ENCODE measurements around the gene CTSS.
"Not testable (repeated sequence)": the region's sequence is repeated elsewhere in the genome, so short reads cannot be mapped to it uniquely, and the experiment has no call there.

The CTSS gene

DNA sequence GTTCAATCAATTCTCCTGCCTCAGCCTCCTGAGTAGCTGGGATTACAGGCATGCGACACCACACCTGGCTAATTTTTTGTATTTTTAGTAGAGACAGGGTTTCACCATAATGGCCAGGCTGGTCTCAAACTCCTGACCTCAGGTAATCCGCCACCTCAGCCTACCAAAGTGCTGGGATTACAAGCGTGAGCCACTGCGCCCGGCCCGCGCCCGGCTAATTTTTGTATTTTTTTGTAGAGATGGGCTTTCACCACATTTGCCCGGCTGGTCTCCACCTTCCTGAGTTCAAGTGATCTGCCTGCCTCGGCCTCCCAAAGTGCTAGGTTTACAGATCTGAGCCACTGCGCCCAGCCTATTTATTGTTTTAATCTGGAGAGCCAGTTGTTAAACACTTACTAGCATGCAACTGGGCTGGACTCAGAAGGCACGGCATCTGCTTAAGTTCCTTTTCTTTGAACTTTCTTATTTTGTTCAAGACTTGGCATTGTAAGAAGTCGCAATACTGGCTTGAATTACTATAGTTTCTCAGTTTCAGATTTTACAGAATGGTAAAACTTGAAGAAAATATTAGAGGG, 10.4 kb upstream of the CTSS start:
- DNase-seq (ENCODE audit: low read depth in 3 of 3, low spot score in 1 of 3), result not testable (repeated sequence)

DNA sequence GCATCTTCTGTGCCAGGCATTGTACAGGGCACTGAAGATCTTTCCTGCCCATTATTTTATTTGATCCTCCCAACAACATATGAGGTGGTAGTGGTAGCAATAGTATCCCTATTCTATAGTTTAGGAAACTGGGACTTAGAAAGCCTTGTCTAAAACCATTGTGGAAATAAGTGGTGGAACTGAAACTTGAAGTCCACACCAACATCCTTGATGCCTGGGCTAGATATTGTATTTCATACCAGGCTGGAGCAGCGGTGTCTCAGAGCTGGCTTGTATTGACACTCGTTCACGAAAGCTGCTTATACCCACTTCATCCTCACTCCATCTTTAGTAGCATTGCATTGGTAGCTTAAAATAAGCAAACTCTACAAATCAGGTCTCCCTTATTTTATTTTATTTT, 9.7 kb upstream of the CTSS start:
- DNase-seq (ENCODE audit: low read depth in 3 of 3, low spot score in 1 of 3), result no peak

DNA sequence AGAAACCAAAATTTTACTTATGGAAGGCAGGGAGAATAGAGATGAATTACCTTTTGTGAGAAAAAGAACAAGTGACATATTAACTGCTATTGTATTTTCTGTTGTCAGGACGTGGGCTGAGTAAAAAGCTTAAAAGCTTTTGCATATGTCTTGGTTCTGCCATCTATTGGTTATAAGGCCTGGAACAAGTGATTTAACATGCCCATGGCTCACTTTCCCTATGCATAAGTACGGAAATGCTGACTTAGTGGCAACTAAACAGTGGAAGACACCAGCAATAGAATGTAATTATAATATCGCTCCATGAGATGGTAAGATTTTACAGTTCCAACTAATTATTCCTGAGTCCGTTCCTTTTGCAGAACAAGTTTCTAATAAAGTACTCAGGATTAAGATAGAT, 6.7 kb upstream of the CTSS start:
- DNase-seq (ENCODE audit: low read depth in 3 of 3, low spot score in 1 of 3), result no peak

DNA sequence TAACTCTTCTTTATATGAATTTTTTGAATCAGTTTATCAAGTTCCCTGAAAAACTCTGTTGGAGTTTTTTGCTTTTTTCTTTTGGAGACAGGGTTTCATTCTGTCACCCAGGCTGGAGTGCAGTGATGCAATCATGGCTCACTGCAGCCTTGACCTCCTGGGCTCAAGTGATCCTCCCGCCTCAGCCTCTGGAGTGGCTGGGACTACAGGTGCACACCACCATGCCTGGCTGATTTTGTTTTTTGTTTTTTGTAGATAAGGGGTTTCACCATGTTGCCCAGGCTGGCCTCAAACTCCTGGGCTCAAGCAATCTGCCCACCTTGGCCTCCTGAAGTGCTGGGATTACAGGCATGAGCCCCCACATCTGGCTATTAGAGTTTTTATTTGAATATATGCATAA, 2.1 kb upstream of the CTSS start:
- DNase-seq (ENCODE audit: low read depth in 3 of 3, low spot score in 1 of 3), result not testable (repeated sequence)

DNA sequence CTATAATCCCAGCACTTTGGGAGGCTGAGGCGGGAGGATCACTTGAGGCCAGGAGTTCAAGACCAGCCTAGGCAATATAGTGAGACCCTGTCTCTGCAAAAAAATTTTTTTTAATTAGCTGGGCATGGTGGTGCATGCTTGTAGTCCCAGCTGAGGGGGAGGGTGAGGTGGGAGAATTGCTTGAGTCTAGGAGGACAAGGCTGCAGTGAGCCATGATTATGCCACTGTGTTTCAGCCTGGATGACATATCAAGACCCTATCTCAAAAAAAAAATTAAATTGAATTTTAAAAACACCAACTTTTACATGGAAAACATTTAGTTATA, 361 bp upstream of the CTSS start:
- DNase-seq (ENCODE audit: low read depth in 3 of 3, low spot score in 1 of 3), result not testable (repeated sequence)

DNA sequence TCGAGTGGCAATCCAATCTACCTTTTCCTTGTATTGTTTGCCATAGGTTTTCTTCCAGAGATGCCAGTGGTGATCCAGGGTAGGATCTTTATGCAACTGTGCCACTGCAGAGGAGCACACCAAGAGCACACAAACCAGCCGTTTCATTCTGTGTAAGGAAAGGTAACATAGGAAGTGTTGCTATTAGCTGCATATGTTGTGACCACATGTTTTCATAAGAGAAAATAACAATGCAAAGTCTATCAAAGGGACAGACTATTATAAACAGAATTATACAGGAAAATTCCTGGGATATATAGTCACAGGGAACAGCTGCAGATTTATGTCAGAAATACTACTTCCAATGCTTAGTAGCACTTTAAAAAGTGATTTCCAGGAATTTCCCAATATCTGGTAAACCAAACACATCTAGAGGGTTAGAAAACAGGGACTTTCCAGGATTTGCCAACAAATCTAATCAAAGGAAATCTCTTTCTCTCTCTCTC, 919 bp downstream of the CTSS start:
- DNase-seq (ENCODE audit: low read depth in 3 of 3, low spot score in 1 of 3), result no peak

DNA sequence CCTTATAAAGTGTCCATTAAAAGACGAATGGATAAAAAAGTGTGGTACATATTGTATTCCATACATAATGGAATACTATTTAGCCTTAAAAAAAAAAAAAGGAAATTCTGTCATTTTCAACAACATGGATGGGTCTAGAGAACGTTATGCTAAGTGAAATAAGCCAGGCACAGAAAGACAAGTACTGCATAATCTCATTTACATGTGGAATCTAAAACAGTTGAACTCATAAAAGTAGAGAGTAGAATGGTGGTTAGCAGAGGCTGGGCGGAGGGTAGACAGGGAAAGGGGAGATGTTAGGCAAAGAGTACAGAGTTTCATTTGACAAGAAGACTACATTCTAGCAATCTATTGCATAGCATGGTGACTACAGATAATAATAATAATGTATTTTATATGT, 2.6 kb downstream of the CTSS start:
- no peak for DNase-seq (ENCODE audit: low read depth in 3 of 3, low spot score in 1 of 3)

DNA sequence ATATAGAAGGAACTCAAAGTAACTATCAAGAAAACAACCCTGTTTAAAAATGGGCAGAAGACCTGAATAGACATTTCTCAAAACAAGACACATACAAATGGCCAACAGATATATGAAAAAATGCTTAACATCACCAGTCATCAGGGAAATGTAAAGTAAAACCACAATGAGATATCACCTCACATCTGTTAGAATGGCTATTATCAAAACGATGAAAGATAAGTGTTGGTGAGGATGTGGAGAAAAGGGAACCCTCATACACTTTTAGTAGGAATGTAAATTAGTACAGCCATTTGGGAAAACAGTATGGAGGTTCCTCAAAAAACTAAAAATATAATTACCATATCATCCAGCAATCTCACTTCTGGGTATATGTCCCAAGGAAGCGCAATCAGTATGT, 3.0 kb downstream of the CTSS start:
- DNase-seq (ENCODE audit: low read depth in 3 of 3, low spot score in 1 of 3), result no peak

DNA sequence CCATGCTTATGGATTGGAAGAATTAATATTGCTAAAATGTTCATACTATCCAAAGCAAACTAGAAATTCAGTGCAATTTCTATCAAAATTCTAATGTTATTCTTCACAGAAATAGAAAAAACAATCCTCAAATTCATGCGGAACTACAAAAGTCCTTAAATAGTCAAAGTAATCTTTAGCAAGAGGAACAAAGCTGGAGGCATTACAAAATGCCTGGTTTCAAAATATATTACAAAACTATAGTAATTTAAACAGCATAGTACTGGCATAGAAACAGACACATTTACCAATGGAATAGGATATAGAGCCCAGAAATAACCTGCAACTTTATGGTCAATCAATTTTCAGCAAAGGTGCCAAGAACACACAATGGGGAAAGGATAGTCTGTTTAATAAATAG, 3.8 kb downstream of the CTSS start:
- no peak for DNase-seq (ENCODE audit: low read depth in 3 of 3, low spot score in 1 of 3)

DNA sequence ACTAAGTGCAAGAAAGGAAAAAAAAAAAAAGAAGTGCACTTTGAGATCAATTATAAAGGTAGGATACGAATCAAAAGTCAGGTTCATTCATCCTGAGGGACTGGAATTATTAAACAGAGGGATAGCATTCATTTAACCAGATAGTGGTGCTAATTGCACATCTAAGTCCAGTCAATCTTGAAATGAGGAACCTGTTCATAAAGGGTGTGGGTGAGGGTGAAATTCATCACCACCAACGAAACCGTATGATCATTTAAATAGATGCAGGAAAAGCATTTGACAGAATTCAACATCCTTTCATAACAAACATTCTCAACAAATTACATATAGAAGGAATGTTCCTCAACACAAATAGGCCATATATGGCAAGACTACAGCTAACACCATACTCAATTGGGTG, 5.6 kb downstream of the CTSS start:
- no peak for DNase-seq (ENCODE audit: low read depth in 3 of 3, low spot score in 1 of 3)

DNA sequence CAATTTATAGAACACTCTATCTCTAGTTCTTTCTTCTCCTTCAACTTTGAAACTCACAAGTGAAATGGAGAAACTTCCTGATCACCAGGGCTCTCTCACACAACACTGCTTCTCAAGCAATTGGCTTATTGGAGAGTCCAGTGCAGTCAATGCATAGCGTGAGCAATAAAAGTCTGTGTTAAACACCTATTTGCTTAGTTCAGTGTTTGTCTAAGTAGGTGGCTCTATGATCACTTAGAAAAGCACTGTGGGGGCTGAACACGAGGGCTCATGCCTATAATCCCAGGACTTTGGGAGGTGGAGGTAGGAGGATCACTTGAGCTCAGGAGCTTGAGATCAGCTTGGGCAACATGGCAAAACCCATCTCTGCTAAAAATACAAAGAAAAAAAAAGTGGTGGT, 12.2 kb downstream of the CTSS start:
- DNase-seq (ENCODE audit: low read depth in 3 of 3, low spot score in 1 of 3), result no peak

DNA sequence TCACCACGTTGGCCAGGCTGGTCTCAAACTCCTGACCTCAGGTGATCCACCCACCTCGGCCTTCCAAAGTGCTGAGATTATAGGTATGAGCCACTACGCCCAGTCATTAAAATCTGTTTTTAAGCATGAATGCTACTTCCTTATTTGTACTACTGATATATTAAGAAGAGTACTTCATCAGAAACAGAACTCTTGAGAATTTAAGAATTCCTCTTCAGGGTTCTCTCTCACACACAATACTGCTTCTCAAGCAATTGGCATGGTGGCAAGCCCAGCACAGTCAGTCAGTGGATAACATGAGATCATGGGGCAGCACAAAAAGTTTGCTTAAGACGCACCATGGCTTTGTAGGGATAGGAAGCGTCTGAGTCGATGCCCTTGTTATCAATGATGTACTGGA, 14.1 kb downstream of the CTSS start:
- DNase-seq (ENCODE audit: low read depth in 3 of 3, low spot score in 1 of 3), result no peak

DNA sequence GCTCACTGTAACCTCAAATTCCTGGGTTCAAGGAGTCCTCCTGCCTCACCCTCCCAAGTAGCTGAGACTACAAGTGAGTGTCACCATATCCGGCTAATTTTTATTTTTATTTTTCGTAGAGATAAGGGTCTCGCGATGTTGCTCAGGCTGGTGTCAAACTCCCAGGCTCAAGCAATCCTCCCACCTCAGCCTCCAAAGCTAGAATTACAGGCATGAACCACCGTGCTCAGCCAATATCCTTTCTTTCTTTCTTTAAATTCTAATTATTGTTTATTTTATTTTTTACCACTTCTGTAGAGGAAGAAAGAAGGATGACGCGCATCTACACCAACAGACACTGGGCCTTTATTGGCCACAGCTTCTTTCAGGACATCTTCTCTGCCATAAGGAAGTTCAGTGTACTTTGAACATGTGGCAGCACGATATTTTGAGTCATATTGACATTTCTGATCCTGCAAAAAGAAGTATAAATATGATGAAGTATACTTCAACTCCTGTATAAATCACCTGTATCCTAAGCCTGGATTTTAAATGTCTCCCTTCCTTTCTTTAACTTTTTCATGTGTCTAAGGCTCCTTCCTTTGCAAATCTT, 15.8 kb downstream of the CTSS start:
- no peak for DNase-seq (ENCODE audit: low read depth in 3 of 3, low spot score in 1 of 3)

DNA sequence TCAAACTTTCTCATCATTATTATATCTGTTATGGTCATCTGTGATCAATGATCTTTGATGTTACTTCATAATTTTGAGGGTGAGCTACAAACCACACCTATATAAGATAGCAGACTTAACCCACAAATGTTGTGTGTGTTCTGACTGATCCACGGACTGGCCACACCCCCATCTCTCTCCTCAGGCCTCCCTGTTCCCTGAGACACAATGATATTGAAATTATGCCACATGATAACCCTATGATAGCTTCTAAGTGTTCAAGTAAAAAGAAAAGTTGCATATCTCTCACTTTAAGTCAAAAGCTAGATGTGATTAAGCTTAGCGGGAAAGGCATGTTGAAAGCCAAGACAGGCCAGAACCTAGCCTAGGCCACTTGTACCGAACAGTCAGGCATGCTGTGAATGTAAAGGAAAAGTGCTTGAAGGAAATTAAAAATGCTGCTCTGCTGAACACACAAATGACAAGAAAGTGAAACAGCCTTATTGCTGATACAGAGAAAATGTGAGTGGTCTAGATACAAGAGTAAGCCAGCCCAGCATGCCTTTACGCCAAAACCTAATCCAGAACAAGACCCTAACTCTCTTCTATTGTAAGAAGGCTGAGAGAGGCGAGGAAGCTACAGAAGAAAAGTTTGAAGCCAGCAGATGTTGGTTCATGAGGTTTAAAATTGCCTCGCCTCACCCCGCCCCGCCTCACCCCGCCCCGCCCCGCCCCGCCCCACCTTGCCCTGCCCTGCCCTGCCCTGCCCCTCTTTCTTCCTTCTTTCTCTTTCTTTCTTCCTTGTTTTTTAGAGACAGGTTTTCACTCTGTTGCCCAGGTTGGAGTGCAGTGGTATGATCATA, 16.5 kb downstream of the CTSS start:
- no peak for DNase-seq (ENCODE audit: low read depth in 3 of 3, low spot score in 1 of 3)

DNA sequence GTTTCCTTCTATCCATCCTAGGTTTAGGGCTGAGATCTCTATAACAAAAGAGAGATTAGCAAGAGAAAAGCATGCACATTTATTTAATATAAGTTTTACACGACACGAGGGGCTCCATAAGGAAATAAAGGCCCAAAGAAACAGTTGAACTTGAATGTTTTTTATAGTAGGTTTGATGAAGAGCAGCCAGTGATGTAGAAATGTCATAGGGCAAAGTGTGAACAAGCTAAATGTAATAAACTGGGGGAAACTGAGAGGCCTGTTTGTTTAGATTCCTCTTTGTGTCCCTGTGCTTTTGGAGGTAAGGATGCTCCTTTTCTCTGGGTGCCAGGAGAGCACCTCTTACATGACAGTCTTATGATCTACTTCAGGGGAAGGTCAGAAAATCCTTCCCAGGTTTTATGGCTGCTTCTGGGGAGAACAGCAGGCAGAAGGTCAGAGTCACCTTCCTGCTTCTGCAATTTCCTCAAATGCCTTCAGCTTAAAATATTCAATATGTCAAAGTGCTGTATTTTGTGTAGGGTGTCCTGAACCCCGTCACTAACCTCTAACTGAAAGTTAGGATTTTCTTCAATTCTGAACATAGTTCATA, 35.4 kb downstream of the CTSS start:
- no peak for DNase-seq (ENCODE audit: low read depth in 3 of 3, low spot score in 1 of 3)

DNA sequence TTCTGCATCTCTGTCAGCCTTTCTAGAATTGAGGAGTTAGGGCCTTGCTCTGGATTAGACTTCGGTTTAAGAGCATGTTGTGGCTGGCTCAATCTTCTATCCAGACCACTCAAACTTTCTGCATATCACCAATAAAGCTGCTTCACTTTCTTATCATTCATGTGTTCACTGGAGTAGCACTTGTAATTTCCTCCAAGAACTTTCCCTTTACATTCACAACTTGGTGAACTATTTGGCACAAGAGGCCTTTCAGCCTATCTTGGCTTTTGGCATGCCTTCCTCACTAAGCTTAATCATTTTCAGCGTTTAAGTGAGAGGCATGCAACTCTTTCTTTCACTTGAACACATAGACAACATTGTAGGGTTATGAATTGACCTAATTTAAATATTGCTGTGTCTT, 41.2 kb downstream of the CTSS start:
- no peak for DNase-seq (ENCODE audit: low read depth in 3 of 3, low spot score in 1 of 3)

DNA sequence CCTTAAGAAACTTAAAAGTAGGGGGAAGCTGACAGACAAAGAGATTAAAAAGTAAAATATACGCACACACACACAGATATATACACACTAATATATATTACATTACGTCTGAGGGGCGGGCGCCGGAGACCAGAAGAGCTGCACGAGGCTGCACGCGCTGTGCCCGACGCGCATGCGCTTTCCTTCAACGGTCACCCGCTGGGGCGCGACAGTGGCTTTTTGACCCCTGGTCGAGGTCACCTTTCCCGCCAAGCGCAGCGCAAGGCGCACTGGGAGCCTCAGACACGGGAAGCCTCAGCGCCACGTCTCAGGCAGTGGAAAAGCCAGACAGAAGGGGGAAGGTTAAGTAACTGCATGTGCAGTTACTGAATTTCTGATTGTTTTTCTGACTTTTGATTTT, 44.9 kb downstream of the CTSS start, which contains the start of gene HORMAD1:
Gene HORMAD1, minus strand, starts transcription at position 193 of the 400 bp plus-strand sequence. CDS start 1,390 bp downstream, outside the sequence.
- DNase-seq (ENCODE audit: low read depth in 3 of 3, low spot score in 1 of 3), result no peak

DNA sequence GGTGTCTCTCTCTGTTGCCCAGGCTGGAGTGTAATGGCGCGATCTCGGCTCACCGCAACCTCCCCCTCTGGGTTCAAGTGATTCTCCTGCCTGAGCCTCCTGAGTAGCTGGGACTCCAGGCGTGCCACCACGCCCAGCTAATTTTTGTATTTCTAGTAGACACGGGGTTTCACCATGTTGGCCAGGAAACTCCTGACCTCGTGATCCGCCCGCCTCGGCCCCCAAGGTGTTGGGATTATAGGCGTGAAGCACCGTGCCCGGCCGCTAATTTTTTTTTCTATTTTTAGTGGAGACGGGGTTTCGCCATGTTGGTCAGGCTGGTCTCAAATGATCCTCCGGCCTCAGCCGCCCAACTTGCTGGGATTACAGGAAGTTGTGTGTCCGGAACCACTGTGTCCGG, 45.5 kb downstream of the CTSS start:
- no peak for DNase-seq (ENCODE audit: low read depth in 3 of 3, low spot score in 1 of 3)

DNA sequence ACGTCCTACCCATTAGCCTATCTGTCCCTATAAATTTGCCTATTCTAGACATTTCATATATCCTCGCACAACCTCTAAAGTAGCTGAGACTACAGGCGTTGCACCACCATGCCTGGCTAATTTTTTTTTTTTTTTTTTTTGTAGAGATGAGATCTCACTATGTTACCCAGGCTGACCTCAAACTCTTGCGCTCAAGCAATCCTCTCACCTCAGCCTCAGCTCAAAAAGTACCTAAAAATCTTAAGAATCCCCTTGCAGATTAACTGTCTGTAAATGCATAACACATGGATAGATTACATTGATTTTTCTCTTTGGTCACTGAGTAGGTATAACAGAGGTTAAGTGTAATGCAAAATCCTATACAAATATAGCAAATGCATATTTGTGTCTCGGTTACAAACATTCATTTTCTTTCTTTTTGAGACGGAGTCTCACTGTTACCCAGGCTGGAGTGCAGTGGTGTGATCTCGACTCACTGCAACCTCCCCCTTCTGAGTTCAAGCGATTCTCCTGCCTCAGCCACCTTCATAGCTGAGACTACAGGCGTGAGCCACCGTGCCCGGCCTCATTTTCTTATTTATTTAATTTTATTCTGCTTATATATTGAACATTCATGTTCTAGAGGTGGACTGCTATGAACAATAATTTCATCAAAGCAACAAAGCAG, 47.2 kb downstream of the CTSS start:
- DNase-seq (ENCODE audit: low read depth in 3 of 3, low spot score in 1 of 3), result no peak

DNA sequence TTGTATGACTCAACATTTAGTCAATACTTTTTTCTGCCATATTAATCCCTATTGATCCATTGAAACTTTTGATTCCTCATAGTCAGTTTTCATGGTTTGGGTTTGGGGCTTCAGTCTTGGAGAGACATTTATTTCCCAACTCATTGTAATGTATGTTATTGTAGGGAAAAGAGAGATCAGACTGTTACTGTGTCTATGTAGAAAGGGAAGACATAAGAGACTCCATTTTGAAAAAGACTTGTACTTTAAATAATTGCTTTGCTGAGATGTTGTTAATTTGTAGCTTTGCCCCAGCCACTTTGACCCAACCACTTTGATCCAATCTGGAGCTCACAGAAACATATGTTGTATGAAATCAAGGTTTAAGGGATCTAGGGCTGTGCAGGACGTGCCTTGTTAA, 56.5 kb downstream of the CTSS start:
- DNase-seq (ENCODE audit: low read depth in 3 of 3, low spot score in 1 of 3), result not testable (repeated sequence)

DNA sequence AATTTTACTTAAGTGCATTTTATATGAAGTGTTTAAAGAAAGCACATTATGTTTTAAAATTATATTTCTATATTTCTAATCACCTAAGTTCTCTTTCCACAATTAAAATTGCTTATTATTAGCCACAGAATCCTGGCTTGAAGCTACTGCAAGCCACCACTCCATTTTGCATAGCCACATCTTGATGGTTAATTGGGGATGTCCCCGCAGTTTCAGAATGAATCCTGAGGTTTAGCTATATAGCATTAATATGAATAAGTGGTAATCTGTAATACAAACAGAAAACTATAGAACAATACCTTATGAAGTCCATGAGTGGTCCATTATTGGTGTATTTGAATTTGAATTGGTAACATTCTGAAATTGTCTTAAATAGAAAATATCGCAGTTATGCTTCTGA, 57.0 kb downstream of the CTSS start:
- DNase-seq (ENCODE audit: low read depth in 3 of 3, low spot score in 1 of 3), result no peak

DNA sequence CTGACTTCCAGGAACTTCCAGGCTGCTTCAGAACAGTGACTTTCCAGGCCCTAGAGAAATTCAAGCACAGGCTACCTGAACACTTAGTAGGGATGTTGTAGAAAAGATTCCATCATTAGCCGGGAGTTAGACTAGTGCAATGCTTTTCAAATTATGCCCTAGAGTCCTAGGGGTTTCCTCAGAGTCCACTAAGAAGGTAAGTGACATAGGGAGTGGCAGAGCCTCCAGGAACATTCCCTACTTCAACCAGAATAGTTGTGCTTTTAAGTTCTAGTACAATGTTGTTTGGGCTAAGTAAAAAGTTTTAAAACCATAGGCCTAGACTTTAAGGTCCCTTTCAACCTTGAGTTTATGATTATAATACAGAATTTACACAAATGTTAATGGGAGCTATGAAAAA, 59.5 kb downstream of the CTSS start:
- DNase-seq (ENCODE audit: low read depth in 3 of 3, low spot score in 1 of 3), result no peak

Measured in stimulated activated CD4-positive, alpha-beta T cell treated with anti-CD3 and anti-CD28 coated beads, TNF-alpha, amount 100 ng/mL, for 1 hour (primary cell).